NB4 (cell line): ENCODE results near the gene KLF3.

ENCODE experiments used
- CTCF ChIP-seq: IDR thresholded peaks from one replicate; pipeline ENCODE4 v1.5.1; 2012; ENCODE audit warnings: low read depth, low read length
- MYC ChIP-seq: IDR thresholded peaks from 2 replicates; pipeline ENCODE4 v1.6.1; 2011; ENCODE audit warnings: low read depth, low read length
- POLR2A ChIP-seq: IDR thresholded peaks from 2 replicates; pipeline ENCODE4 v1.6.1; 2011; ENCODE audit warnings: mild to moderate bottlenecking; ENCODE audit not compliant: insufficient read length; ENCODE audit errors: extremely low read depth

- TF ChIP-seq CTCF (no peak), POLR2A (no peak), MYC (no peak)
Observed at GRCh38 chr4:38661371-38661770, 2.6 kb upstream of the KLF3 start.
